Activated naive CD8-positive, alpha-beta T cell treated with anti-CD3 and anti-CD28 coated beads, Interleukin-2, amount 50 U/mL, for 24 hours (primary cell): ENCODE measurements around the gene F2.
A peak's percentile ranks its signal among the peaks of the same experiment; 100 is the strongest.
"Not testable (repeated sequence)": the region's sequence is repeated elsewhere in the genome, so short reads cannot be mapped to it uniquely, and the experiment has no call there.

Experiments
- ATAC-seq: fragments of 150-1000 bp; cut with Tn5 transposase; one replicate; pipeline ENCODE4 v1.10.0; 2021
- DNase-seq: peaks from one replicate; pipeline ENCODE4 v3.0.0; 2021
- H3K27ac Mint-ChIP-seq: one replicate; pipeline ENCODE4 v1.8.0; 2021; ENCODE audit warnings: mild to moderate bottlenecking, mixed read lengths
- H3K27me3 Mint-ChIP-seq: one replicate; pipeline ENCODE4 v1.8.0; 2021; ENCODE audit warnings: mixed read lengths
- H3K36me3 Mint-ChIP-seq: one replicate; pipeline ENCODE4 v1.8.0; 2021; ENCODE audit warnings: low read depth, mixed read lengths
- H3K4me1 Mint-ChIP-seq: one replicate; pipeline ENCODE4 v1.8.0; 2021; ENCODE audit warnings: mixed read lengths
- H3K4me3 Mint-ChIP-seq: one replicate; pipeline ENCODE4 v1.8.0; 2021; ENCODE audit warnings: mild to moderate bottlenecking, moderate library complexity, mixed read lengths
- H3K9me3 Mint-ChIP-seq: one replicate; pipeline ENCODE4 v1.8.0; 2021; ENCODE audit warnings: mixed read lengths

The F2 gene

GRCh38 chr11:46719048-46719542 lies at the start of gene F2:
F2 (plus strand) TSS chr11:46719213; CDS start chr11:46719236, 23 bp downstream.
- H3K9me3 Mint-ChIP-seq: no peaks in the 10 kb centered on the region
- H3K36me3 Mint-ChIP-seq: no peaks in the 10 kb centered on the region
- H3K27me3 Mint-ChIP-seq: no peaks in the 10 kb centered on the region
- ATAC-seq: peak; percentile 42
- H3K4me3 Mint-ChIP-seq: no peak within 1 kb of the TSS
- no peak for DNase-seq
- no peak within 1 kb of the TSS for H3K27ac Mint-ChIP-seq
- H3K4me1 Mint-ChIP-seq: peaks cover 7% of the 10 kb centered on the region

GRCh38 chr11:46669711-46670139 lies 49.3 kb upstream of the F2 start:
- H3K4me1 Mint-ChIP-seq: peaks cover 40% of the 10 kb centered on the region
- H3K27me3 Mint-ChIP-seq: no peaks in the 10 kb centered on the region
- ATAC-seq (no peak), DNase-seq (no peak)
- no peaks in the 10 kb centered on the region for H3K9me3 Mint-ChIP-seq
- peaks cover 25% of the 10 kb centered on the region for H3K36me3 Mint-ChIP-seq
- H3K27ac Mint-ChIP-seq: no peak overlapping the region
- no peak overlapping the region for H3K4me3 Mint-ChIP-seq

DNA sequence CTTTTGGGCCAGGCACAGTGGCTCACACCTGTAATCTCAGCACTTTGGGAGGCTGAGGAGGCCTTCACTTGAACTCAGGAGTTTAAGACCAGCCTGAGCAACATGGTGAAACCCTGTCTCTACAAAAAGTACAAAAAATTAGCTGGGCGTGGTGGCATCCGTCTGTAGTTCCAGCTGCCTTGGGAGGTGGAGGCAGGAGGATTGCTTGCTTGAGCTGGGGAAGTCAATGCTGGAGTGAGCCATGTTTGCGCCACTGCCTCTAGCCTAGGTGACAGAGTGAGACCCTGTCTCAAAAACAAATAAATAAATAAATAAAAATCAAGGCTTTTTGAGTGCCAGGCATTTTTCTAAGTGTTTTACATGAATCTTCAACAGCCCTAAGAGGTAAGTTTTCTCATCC lies 48.5 kb upstream of the F2 start:
- not testable (repeated sequence) for DNase-seq, H3K27ac Mint-ChIP-seq, ATAC-seq, H3K9me3 Mint-ChIP-seq, H3K4me3 Mint-ChIP-seq, H3K27me3 Mint-ChIP-seq
- H3K36me3 Mint-ChIP-seq: peaks cover 23% of the 10 kb centered on the region
- H3K4me1 Mint-ChIP-seq: peaks cover 48% of the 10 kb centered on the region

DNA sequence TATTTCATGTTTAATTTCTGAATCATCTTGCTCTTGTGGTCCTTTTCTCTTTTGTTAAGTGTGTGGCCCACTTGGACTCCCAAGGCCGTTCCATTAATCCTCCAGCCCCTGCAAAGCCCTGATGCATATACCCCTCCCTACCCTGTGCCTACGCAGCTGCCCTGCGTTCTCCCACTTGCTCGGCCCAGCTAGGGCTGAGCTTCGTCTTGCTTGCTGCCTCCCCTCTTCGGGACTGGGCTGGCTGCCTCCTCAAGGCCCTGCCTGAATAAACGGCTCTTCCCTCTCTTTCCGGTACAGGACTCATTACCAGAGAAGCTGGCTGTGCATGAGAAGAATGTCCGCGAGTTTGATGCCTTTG lies 47.1 kb upstream of the F2 start:
- Mint-ChIP-seq H3K27ac (peak overlapping the region; percentile 81), H3K4me1 (peaks cover 58% of the 10 kb centered on the region), H3K4me3 (no peak overlapping the region), H3K36me3 (peaks cover 19% of the 10 kb centered on the region), H3K9me3 (no peaks in the 10 kb centered on the region), H3K27me3 (no peaks in the 10 kb centered on the region)
- DNase-seq: no peak
- ATAC-seq: no peak

GRCh38 chr11:46672381-46672839 lies 46.6 kb upstream of the F2 start:
- no peak overlapping the region for H3K27ac Mint-ChIP-seq
- no peaks in the 10 kb centered on the region for H3K27me3 Mint-ChIP-seq
- no peaks in the 10 kb centered on the region for H3K9me3 Mint-ChIP-seq
- H3K4me3 Mint-ChIP-seq: no peak overlapping the region
- no peak for DNase-seq
- peaks cover 19% of the 10 kb centered on the region for H3K36me3 Mint-ChIP-seq
- H3K4me1 Mint-ChIP-seq: peaks cover 60% of the 10 kb centered on the region
- no peak for ATAC-seq

DNA sequence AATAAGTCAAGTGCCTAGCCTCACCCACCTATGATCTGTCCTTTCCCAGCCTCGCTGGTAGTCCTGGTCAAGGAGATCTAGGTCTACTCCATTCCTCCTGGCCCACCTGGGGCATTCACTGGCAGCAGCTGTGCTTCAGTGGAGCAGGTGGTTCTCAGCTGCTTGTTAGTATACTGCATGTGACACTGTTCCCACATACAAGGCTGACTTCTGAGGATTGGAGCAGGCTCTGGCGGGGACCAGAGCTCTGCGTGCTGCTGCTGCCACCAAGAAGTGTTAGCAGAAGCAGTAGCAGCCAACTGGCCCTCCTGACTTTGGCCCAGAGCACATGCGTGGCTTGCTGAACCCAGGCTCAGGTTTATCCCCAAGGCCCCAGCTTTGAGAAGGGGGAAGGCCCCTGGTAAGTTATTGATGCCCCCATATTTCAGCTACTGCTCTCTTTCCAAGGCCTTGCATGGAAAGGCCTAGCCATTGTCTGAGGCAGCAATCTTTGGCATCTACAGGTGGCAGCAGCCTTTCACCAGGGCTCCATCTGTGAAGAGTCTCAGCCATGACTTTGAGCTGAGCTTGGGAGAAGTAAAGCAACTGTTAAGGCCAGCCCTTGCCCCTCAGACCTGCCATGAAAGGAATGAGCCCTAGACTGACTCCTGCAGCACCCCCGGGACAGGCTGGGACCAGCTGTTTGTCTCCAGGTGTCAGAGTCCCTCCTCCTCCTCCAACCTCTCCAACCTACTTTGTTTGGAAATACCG lies 45.1 kb upstream of the F2 start:
- no peak for DNase-seq
- Mint-ChIP-seq H3K4me3 (no peak overlapping the region), H3K9me3 (no peaks in the 10 kb centered on the region), H3K4me1 (peaks cover 60% of the 10 kb centered on the region), H3K36me3 (peaks cover 17% of the 10 kb centered on the region), H3K27ac (no peak overlapping the region), H3K27me3 (no peaks in the 10 kb centered on the region)
- no peak for ATAC-seq

DNA sequence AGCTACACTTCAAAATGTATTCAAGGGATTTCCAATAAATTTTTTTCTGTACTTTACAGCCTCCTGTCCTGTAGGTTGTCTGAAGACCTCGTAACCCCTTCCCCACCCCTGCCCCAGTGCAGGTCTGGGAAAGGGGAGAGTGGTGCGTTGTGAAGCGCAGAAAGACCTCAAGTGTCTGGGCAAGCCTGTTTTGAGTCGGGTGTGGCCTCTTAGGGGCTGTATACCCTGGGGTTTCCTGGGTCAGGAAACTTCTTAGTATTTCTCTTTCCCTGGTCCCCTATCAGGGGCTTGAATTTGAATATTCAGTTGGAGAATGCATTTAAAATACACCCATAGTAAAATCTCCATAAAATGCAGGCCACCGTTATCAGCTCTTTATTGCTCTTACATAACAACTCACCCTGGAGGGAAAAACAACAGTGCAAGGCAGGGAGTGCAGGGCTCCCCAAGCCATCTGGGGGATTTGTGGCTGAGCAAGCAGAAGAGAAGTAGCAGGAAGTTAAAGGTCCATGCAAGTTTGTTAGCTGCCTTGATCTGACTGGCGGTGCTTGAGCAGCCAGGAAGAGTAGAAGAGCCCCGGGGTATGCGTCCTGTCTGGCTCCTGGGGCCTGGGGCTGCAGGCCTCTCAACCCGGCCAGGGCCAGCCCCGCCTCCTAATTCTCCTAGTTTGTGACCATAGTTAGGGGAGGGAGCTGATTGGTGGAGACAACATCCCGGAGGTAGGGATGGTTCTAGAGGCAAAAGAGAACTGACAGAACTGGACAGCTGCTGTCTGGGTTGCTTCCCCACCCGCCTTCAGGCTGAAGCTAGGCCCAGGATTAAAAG lies 44.3 kb upstream of the F2 start:
- no peak for ATAC-seq
- Mint-ChIP-seq H3K9me3 (no peaks in the 10 kb centered on the region), H3K27me3 (no peaks in the 10 kb centered on the region), H3K4me3 (no peak overlapping the region), H3K4me1 (peaks cover 58% of the 10 kb centered on the region), H3K36me3 (peaks cover 12% of the 10 kb centered on the region), H3K27ac (peak overlapping the region; percentile 18)
- DNase-seq: no peak

DNA sequence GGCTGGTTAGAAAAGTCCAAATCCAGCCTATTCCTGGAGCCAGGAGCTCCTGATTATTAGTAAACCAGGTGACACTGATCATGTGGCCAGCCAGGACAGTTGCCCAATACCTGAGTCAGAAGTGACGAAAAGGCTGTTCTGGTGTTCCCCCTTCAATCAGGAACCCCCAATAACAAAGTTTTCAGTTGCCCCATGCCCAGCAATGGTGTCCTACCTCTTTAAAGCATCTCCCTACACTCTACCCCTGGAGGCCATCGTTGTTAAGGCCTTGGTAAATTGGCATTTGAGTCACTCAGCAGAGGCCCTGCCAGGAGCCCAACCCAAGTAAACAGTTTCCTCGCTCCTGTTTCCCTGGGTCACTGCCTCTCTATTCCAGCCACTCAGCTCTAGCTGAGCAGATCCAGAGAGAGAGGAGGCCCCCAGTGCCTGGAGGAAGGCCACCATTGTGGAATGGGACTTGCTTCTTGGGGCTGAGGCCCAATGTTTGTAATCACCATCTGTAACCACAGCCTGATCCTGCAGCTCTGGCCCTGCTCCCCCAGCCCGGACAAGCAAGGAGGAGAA lies 43.6 kb upstream of the F2 start:
- Mint-ChIP-seq H3K27ac (no peak overlapping the region), H3K27me3 (no peaks in the 10 kb centered on the region), H3K36me3 (peaks cover 8% of the 10 kb centered on the region), H3K4me3 (no peak overlapping the region), H3K4me1 (peaks cover 53% of the 10 kb centered on the region), H3K9me3 (no peaks in the 10 kb centered on the region)
- ATAC-seq (no peak), DNase-seq (no peak)

DNA sequence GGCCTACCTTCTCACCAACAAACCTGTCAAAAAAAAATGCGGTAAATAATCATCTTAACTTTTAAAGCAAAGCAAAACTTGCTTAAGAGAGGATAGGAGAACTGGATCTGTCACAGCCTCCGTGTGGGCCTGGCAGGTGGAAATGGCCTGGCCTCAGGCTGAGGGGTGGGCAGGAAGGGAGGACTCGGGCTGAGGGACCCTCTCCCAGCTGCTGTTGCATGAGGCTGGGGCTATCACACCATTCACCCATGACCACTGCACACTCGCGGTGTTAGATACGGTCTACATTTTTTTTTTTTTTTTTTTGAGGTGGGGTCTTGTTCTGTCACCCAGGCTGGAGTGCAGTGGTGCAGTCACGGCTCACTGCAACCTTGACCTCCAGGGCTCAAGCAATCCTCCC lies 43.1 kb upstream of the F2 start:
- H3K27me3 Mint-ChIP-seq: no peaks in the 10 kb centered on the region
- H3K4me3 Mint-ChIP-seq: no peak overlapping the region
- no peak overlapping the region for H3K27ac Mint-ChIP-seq
- H3K4me1 Mint-ChIP-seq: peaks cover 47% of the 10 kb centered on the region
- no peak for DNase-seq
- no peak for ATAC-seq
- no peaks in the 10 kb centered on the region for H3K9me3 Mint-ChIP-seq
- peaks cover 7% of the 10 kb centered on the region for H3K36me3 Mint-ChIP-seq

GRCh38 chr11:46676436-46677158 lies 42.4 kb upstream of the F2 start:
- Mint-ChIP-seq H3K9me3 (no peaks in the 10 kb centered on the region), H3K4me3 (no peak overlapping the region), H3K27ac (peak overlapping the region; percentile 31), H3K4me1 (peaks cover 41% of the 10 kb centered on the region), H3K36me3 (peaks cover 4% of the 10 kb centered on the region), H3K27me3 (no peaks in the 10 kb centered on the region)
- ATAC-seq (no peak), DNase-seq (no peak)

- H3K27me3 Mint-ChIP-seq: no peaks in the 10 kb centered on the region
- DNase-seq: no peak
- peak overlapping the region; percentile 31 for H3K27ac Mint-ChIP-seq
- H3K4me3 Mint-ChIP-seq: no peak overlapping the region
- no peaks in the 10 kb centered on the region for H3K9me3 Mint-ChIP-seq
- H3K36me3 Mint-ChIP-seq: no peaks in the 10 kb centered on the region
- no peak for ATAC-seq
- H3K4me1 Mint-ChIP-seq: peaks cover 35% of the 10 kb centered on the region
These were observed 41.8 kb upstream of the F2 start for GRCh38 chr11:46677169-46677568.

GRCh38 chr11:46677991-46678740 lies 40.8 kb upstream of the F2 start:
- Mint-ChIP-seq H3K27me3 (no peaks in the 10 kb centered on the region), H3K4me1 (peaks cover 27% of the 10 kb centered on the region), H3K36me3 (no peaks in the 10 kb centered on the region), H3K4me3 (no peak overlapping the region), H3K9me3 (no peaks in the 10 kb centered on the region), H3K27ac (peak overlapping the region; percentile 32)
- DNase-seq (no peak), ATAC-seq (peak; percentile 8)

GRCh38 chr11:46678741-46679130 lies 40.3 kb upstream of the F2 start:
- DNase-seq (no peak), ATAC-seq (no peak)
- no peaks in the 10 kb centered on the region for H3K27me3 Mint-ChIP-seq
- H3K36me3 Mint-ChIP-seq: no peaks in the 10 kb centered on the region
- H3K27ac Mint-ChIP-seq: no peak overlapping the region
- no peaks in the 10 kb centered on the region for H3K9me3 Mint-ChIP-seq
- H3K4me3 Mint-ChIP-seq: no peak overlapping the region
- H3K4me1 Mint-ChIP-seq: peaks cover 25% of the 10 kb centered on the region
